GM23338 (cell line): ENCODE results near the gene ZSCAN31. TPM values are rescaled to one million over a fixed set of nuclear protein-coding genes. Genes with fewer than 3 reads are reported as not detected.

Experiments
- ATAC-seq: fragments of 200-7000 bp; cut with Tn5 transposase; 3 replicates; pipeline ENCODE4 v1.9.1; 2020
- DNase-seq: peaks from one replicate; pipeline ENCODE4 v3.0.0-alpha.2; 2015; ENCODE audit warnings: low spot score
- H2AFZ ChIP-seq: fragments of 200-600 bp; sonication (generic); 2 replicates; pipeline ENCODE4 v1.8.0; 2016; ENCODE audit warnings: antibody characterized with exemption, mild to moderate bottlenecking, moderate library complexity
- H3F3A ChIP-seq: fragments of 200-600 bp; sonication (generic); replicated peaks from 2 replicates; pipeline ENCODE4 v1.8.0; 2017; ENCODE audit warnings: antibody characterized with exemption, mixed run types, low read depth
- H3K27ac ChIP-seq: fragments of 200-600 bp; sonication (generic); 2 replicates; pipeline ENCODE4 v1.6.1; 2016; ENCODE audit warnings: low read depth
- H3K27me3 ChIP-seq: fragments of 200-600 bp; sonication (generic); 2 replicates; pipeline ENCODE4 v1.8.0; 2016; ENCODE audit warnings: mild to moderate bottlenecking, mixed run types, moderate library complexity; ENCODE audit not compliant: insufficient read depth
- H3K36me3 ChIP-seq: fragments of 200-600 bp; sonication (generic); 2 replicates; pipeline ENCODE4 v1.8.0; 2016; ENCODE audit warnings: mild to moderate bottlenecking; ENCODE audit not compliant: insufficient read depth
- H3K4me1 ChIP-seq: fragments of 200-600 bp; sonication (generic); 2 replicates; pipeline ENCODE4 v1.8.0; 2016; ENCODE audit warnings: mild to moderate bottlenecking, moderate library complexity; ENCODE audit not compliant: insufficient read depth
- H3K4me2 ChIP-seq: fragments of 200-600 bp; sonication (generic); 2 replicates; pipeline ENCODE4 v1.7.1; 2017; ENCODE audit warnings: mixed run types
- H3K4me3 ChIP-seq: fragments of 200-600 bp; sonication (generic); 2 replicates; pipeline ENCODE4 v1.6.1; 2016; ENCODE audit warnings: mixed run types
- H3K79me2 ChIP-seq: fragments of 200-600 bp; sonication (generic); replicated peaks from 2 replicates; pipeline ENCODE4 v1.8.0; 2017; ENCODE audit warnings: mild to moderate bottlenecking; ENCODE audit not compliant: insufficient read depth
- H3K9me2 ChIP-seq: fragments of 200-600 bp; sonication (generic); 2 replicates; pipeline ENCODE4 v1.8.0; 2017; ENCODE audit not compliant: insufficient read depth
- H4K20me1 ChIP-seq: fragments of 200-600 bp; sonication (generic); replicated peaks from 2 replicates; pipeline ENCODE4 v1.8.0; 2017; ENCODE audit warnings: mild to moderate bottlenecking; ENCODE audit not compliant: insufficient read depth
- H3K27ac Mint-ChIP-seq: 2 replicates; pipeline ENCODE4 v1.8.0; 2020; ENCODE audit warnings: inconsistent platforms, mild to moderate bottlenecking, moderate library complexity, mixed read lengths
- H3K27me3 Mint-ChIP-seq: 3 replicates; pipeline ENCODE4 v1.8.0; 2022; ENCODE audit warnings: low read depth, mild to moderate bottlenecking, moderate library complexity, mixed read lengths, inconsistent platforms; ENCODE audit not compliant: insufficient read depth, poor library complexity
- H3K36me3 Mint-ChIP-seq: 3 replicates; pipeline ENCODE4 v1.8.0; 2021; ENCODE audit warnings: low read depth, mild to moderate bottlenecking, inconsistent platforms, moderate library complexity, mixed read lengths
- H3K4me1 Mint-ChIP-seq: 3 replicates; pipeline ENCODE4 v1.8.0; 2020; ENCODE audit warnings: mild to moderate bottlenecking, inconsistent platforms, mixed read lengths
- H3K4me3 Mint-ChIP-seq: 3 replicates; pipeline ENCODE4 v1.8.0; 2021; ENCODE audit warnings: moderate library complexity, mild to moderate bottlenecking, inconsistent platforms, mixed read lengths
- H3K9me3 Mint-ChIP-seq: 3 replicates; pipeline ENCODE4 v1.8.0; 2020; ENCODE audit warnings: moderate library complexity, mild to moderate bottlenecking, inconsistent platforms, mixed read lengths
- CREB1 ChIP-seq: fragments of 250-450 bp; sonication (Bioruptor Pico); IDR thresholded peaks from 2 replicates; pipeline ENCODE4 v1.5.0; 2020; ENCODE audit warnings: low read depth, mild to moderate bottlenecking, moderate library complexity
- EZH2phosphoT487 ChIP-seq: fragments of 200-600 bp; sonication (generic); IDR thresholded peaks from one replicate; pipeline ENCODE4 v1.8.1; 2018; ENCODE audit warnings: antibody characterized with exemption; ENCODE audit not compliant: unreplicated experiment
- JUNB ChIP-seq: IDR thresholded peaks from one replicate; pipeline ENCODE4 v1.6.1; 2016; ENCODE audit warnings: antibody characterized with exemption; ENCODE audit not compliant: unreplicated experiment
- POLR2AphosphoS5 ChIP-seq: IDR thresholded peaks from 2 replicates; pipeline ENCODE4 v1.6.1; 2016; ENCODE audit warnings: antibody characterized with exemption, low read depth
- STAT1 ChIP-seq: IDR thresholded peaks from one replicate; pipeline ENCODE4 v1.6.1; 2016; ENCODE audit warnings: antibody characterized with exemption; ENCODE audit not compliant: unreplicated experiment
- ZNF114 ChIP-seq: fragments of 250-450 bp; sonication (Bioruptor Pico); IDR thresholded peaks from 2 replicates; pipeline ENCODE4 v1.5.0; 2020; ENCODE audit warnings: mild to moderate bottlenecking, moderate library complexity
- polyA plus RNA-seq: library from polyadenylated mRNA; unstranded; fragments of >200 nt; fragmentation: Nextera tagmentation; extraction: Ambion mirVana; gene quantifications from 2 replicates; pipeline ENCODE4 v1.2.1, GENCODE V29; 2016
- total RNA-seq: library from RNA; depleted of rRNA; stranded (reverse); fragments of >200 nt; shearing (Covaris generic); gene quantifications from 2 replicates; pipeline ENCODE4 v1.2.3, GENCODE V29; 2014
- TF ChIP-seq, protein P1 (sequence below), 2 experiments: fragments of 200-600 bp in 1 of 2; sonication (generic) in 1 of 2; conservative IDR thresholded peaks; 2 replicates each; pipeline versions ENCODE4 v1.5.1 to v1.6.1; 2016 to 2017; ENCODE audit warnings: antibody characterized with exemption in 2 of 2, low read depth in 2 of 2, mild to moderate bottlenecking in 2 of 2, moderate library complexity in 1 of 2
- TF ChIP-seq, protein P2 (sequence below): IDR thresholded peaks from 2 replicates; pipeline ENCODE4 v1.6.1; 2016; ENCODE audit warnings: antibody characterized with exemption

The ZSCAN31 gene
- total and polyA plus RNA-seq, 2 experiments from 2014 or later: 3.1 to 4.7 TPM

DNA sequence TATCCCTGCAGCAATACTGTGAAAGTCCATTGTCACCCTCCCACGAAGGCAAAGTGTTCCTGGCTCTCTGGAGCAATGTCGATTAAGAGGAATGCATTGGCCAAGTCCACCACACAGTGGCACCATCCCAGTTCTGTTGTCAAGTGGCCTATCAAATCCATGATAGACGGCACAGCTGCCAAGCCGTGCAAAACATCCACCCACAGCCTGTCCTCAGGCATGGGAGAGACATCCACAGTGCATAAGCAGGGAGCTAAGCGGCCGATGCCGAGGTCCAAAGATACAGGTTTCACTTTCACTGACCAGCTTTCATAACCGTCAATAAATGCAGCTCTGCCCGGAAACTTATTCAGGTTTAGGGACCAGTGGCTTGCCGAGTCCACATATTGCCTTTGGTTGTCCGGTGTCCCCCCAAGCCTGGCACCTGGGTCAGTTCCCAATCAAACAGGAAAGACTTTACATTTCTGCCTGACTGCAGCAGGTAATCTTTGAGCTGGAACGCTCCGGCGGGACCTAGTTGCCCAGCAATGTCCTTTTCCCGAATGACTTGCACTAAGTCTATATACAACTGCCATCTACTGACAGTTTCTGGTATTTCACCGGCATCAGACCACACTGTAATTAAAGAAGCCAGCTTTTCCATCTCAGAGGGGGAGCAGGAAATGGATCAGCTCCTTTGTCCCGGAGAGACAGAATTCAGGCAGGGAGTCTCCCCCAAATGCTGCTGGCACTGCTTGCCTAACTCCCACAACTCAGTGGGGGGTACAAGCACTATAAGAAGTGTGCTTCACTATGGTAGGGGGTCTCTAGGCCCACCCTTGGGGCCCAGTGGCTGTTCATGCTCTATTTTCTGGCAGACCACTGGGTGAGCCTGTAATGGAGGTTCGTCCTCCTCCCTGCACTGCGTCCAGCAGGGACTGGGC lies 20.1 kb upstream of the ZSCAN31 start:
- H3K27ac ChIP-seq: peak overlapping the region; percentile 33; the same call in 1 of the 2 replicates
- peaks cover 41% of the 10 kb centered on the region for H3K79me2 ChIP-seq
- H3K9me2 ChIP-seq: no peaks in the 10 kb centered on the region
- H3K36me3 ChIP-seq: no peaks in the 10 kb centered on the region
- ATAC-seq: peak; percentile 92
- no peaks in the 10 kb centered on the region for H3F3A ChIP-seq
- peak overlapping the region; percentile 71 for H3K4me3 Mint-ChIP-seq
- peaks cover 8% of the 10 kb centered on the region for H3K27me3 Mint-ChIP-seq
- H4K20me1 ChIP-seq: peaks cover 8% of the 10 kb centered on the region
- no peak overlapping the region for H2AFZ ChIP-seq
- H3K27me3 ChIP-seq: no peaks in the 10 kb centered on the region
- DNase-seq: peak; percentile 96
- H3K36me3 Mint-ChIP-seq: peaks cover 37% of the 10 kb centered on the region
- no peak for TF ChIP-seq STAT1
- TF ChIP-seq, protein P1, sequence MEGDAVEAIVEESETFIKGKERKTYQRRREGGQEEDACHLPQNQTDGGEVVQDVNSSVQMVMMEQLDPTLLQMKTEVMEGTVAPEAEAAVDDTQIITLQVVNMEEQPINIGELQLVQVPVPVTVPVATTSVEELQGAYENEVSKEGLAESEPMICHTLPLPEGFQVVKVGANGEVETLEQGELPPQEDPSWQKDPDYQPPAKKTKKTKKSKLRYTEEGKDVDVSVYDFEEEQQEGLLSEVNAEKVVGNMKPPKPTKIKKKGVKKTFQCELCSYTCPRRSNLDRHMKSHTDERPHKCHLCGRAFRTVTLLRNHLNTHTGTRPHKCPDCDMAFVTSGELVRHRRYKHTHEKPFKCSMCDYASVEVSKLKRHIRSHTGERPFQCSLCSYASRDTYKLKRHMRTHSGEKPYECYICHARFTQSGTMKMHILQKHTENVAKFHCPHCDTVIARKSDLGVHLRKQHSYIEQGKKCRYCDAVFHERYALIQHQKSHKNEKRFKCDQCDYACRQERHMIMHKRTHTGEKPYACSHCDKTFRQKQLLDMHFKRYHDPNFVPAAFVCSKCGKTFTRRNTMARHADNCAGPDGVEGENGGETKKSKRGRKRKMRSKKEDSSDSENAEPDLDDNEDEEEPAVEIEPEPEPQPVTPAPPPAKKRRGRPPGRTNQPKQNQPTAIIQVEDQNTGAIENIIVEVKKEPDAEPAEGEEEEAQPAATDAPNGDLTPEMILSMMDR (conservative IDR thresholded peaks at IDR 0.05; ENCODE audit: low read depth in 2 of 2): peak; percentile 74 to 80
- H3K4me3 ChIP-seq: peak overlapping the region; percentile 33
- peak overlapping the region; percentile 97 for H3K27ac Mint-ChIP-seq
- H3K4me2 ChIP-seq: peak overlapping the region; percentile 70
- peaks cover 20% of the 10 kb centered on the region; the same call in 2 of the 3 replicates for H3K9me3 Mint-ChIP-seq
- H3K4me1 Mint-ChIP-seq: peaks cover 18% of the 10 kb centered on the region
- H3K4me1 ChIP-seq: peaks cover 8% of the 10 kb centered on the region; the same call in 1 of the 2 replicates

DNA sequence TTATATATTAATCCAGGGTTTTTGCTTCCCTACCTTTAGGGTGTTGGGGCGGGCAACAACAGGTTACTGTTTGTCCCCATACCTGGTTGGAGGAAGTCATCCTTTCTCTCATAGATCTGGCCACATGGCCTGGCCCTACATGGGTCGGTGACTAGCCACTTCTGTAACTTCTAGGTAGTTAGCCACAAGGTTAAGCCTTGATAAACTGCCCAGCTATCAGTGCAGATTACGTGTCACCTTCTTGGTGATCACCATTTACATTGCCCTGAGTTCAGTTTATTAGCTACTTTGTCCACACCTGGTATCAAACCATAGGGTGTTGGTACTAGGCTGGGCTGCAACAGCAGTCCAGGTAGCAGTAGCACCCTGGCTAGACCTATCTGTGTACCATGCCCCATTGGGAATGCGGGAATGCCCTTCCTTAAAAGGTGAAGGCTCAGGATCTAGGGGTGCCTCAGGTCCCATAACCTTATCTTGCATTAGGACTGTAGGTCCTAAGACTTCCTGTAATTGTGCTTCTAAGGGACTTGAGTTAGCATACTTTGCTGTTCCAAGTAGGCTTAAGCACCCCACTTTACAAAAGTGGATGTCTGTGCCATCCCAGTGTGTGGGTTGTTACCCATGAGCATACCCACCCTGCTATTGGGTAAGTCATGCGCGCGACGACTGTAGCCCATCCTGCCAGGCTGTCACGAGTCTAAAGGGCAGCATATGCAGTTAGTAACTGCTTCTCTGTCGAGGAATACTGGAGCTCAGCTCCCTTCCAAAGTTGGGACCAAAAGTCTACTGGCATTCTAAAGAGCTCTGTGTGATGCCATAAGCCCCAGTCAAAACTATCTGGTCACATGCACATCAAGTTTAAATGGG lies 19.0 kb upstream of the ZSCAN31 start:
- Mint-ChIP-seq H3K9me3 (peaks cover 20% of the 10 kb centered on the region; the same call in 2 of the 3 replicates), H3K4me3 (peak overlapping the region; percentile 71; the same call in 1 of the 3 replicates), H3K36me3 (peaks cover 37% of the 10 kb centered on the region), H3K4me1 (peaks cover 28% of the 10 kb centered on the region), H3K27ac (peak overlapping the region; percentile 97), H3K27me3 (peaks cover 8% of the 10 kb centered on the region)
- Histone ChIP-seq H3K36me3 (no peaks in the 10 kb centered on the region), H2AFZ (no peak overlapping the region), H3F3A (no peaks in the 10 kb centered on the region), H3K27ac (peak overlapping the region; percentile 33; the same call in 1 of the 2 replicates), H3K4me2 (no peak overlapping the region), H3K4me1 (peaks cover 14% of the 10 kb centered on the region), H4K20me1 (peaks cover 8% of the 10 kb centered on the region), H3K79me2 (peaks cover 51% of the 10 kb centered on the region), H3K27me3 (no peaks in the 10 kb centered on the region), H3K4me3 (no peak overlapping the region), H3K9me2 (no peaks in the 10 kb centered on the region)
- TF ChIP-seq JUNB: no peak
- no peak for TF ChIP-seq ZNF114 (CRISPR knock-in tag)
- TF ChIP-seq, protein P1 (conservative IDR thresholded peaks at IDR 0.05; ENCODE audit: low read depth in 2 of 2): no peak
- TF ChIP-seq CREB1: no peak
- TF ChIP-seq EZH2phosphoT487: no peak
- TF ChIP-seq STAT1: no peak
- TF ChIP-seq, protein P2, sequence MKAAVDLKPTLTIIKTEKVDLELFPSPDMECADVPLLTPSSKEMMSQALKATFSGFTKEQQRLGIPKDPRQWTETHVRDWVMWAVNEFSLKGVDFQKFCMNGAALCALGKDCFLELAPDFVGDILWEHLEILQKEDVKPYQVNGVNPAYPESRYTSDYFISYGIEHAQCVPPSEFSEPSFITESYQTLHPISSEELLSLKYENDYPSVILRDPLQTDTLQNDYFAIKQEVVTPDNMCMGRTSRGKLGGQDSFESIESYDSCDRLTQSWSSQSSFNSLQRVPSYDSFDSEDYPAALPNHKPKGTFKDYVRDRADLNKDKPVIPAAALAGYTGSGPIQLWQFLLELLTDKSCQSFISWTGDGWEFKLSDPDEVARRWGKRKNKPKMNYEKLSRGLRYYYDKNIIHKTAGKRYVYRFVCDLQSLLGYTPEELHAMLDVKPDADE: no peak
- TF ChIP-seq POLR2AphosphoS5: no peak
- DNase-seq (no peak), ATAC-seq (no peak)
